ENCODE results near the gene GLO1.

Gene GLO1

DNA sequence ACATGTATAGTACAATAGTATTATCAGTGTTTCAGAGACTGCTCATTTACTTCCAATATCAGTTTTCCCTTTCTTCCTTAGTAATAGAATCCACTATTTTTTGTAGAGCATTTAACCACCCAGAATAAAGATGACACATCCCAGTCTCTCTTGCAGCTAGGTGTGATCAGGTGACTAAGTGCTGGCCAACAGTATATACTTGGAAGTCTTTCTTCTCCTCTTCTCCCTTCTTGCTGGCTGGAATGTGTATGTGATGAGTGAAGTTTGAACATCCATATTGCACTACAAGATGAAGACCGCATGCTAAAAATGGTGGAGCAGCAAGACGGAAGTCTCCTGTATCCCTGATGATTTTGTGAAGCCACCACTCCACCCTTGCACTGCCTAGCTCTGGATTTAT is 48.7 kb downstream of the GLO1 start:
- H3K4me3 ChIP-seq (ENCODE audit: low read depth, low read length) = no peak overlapping the region
- no peak for DNase-seq (ENCODE audit: low read depth)
- TF ChIP-seq, protein P1, sequence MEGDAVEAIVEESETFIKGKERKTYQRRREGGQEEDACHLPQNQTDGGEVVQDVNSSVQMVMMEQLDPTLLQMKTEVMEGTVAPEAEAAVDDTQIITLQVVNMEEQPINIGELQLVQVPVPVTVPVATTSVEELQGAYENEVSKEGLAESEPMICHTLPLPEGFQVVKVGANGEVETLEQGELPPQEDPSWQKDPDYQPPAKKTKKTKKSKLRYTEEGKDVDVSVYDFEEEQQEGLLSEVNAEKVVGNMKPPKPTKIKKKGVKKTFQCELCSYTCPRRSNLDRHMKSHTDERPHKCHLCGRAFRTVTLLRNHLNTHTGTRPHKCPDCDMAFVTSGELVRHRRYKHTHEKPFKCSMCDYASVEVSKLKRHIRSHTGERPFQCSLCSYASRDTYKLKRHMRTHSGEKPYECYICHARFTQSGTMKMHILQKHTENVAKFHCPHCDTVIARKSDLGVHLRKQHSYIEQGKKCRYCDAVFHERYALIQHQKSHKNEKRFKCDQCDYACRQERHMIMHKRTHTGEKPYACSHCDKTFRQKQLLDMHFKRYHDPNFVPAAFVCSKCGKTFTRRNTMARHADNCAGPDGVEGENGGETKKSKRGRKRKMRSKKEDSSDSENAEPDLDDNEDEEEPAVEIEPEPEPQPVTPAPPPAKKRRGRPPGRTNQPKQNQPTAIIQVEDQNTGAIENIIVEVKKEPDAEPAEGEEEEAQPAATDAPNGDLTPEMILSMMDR (IDR thresholded peaks at IDR 0.05; ENCODE audit: low read depth, low read length, missing control alignments) = no peak
- in situ Hi-C loops (cut with HindIII; ENCODE audit: low sequenced_read_pairs) = no loop called here

DNA sequence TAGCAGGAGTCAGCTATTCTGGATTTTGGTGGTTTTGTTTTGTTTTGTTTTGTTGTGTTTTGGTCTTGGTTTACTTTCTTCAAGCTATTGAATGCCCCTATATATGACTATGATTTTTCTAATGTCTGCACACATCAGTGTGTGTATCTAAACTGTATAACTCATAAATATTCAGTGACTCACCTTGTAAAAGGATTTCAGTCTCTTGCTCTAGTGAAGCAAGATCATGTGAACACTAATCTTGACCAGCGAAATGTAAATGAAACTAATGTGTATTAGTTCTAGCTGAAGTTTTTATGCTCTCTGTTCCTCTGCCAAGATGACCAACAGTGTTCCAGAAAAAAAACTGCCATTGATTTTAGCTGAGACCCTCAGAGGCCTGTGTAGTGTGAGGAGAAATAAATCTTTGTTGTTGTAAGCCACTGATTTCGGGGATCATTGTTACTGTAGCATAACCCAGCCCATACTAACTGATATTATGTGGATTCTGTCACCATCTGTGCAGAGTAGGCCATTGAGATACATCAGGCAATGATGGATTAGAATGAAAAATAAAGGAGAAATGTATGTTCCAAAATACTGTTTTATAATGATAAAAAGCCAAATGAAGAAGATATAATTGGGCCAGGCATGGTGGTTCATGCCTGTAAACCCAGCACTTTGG is 51.7 kb downstream of the GLO1 start:
- in situ Hi-C loops (cut with HindIII; ENCODE audit: low sequenced_read_pairs) = no loop called here
- H3K4me3 ChIP-seq (ENCODE audit: low read depth, low read length) = no peak overlapping the region
- DNase-seq (ENCODE audit: low read depth) = no peak
- TF ChIP-seq, protein P1 (IDR thresholded peaks at IDR 0.05; ENCODE audit: low read depth, low read length, missing control alignments) = no peak

DNA sequence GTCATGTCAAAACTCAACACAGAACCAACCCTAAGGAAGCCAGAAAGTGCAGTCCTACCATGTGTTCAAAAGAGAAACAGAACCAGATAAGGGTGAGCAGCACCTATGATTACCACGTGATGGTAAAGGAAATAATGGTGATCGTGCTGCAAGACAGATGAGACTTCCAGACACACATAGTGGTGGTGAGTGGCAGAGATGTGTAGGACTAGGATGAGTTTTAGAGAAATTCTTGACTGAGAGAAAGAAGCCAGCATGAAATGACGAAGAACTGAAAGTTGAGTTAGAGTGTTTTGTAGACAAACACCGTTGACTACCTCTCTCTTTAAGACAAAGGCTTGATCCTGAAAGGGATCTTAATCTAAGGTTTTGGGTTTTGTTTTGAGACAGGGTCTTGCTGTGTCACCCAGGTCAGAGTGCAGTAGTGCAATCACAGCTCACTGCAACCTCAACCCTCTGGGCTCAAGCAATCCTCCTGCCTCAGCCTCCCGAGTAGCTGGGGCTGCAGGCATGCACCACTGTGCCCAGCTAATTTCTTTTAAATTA is 52.7 kb downstream of the GLO1 start:
- DNase-seq (ENCODE audit: low read depth) = no peak
- in situ Hi-C loops (cut with HindIII; ENCODE audit: low sequenced_read_pairs) = no loop called here
- H3K4me3 ChIP-seq (ENCODE audit: low read depth, low read length) = no peak overlapping the region
- TF ChIP-seq, protein P1 (IDR thresholded peaks at IDR 0.05; ENCODE audit: low read depth, low read length, missing control alignments) = no peak

DNA sequence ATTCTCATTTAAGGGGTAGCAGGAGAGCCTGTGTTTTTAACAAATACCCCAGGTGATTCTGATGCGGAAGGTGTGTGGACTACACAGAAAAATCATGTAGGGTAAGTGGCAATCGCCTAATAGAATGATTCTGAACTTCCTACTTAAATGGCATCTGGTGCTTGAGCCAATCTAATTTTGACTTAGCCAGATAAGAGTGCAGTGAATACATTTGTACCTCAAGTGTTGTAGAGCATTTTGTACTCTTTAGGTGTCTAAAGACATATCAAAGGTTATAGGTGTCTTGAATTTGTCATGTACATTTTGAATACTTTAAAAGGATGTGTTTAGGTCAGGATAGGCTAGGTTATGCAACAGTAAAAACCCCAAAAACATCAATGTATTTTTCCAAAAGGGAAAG is 53.2 kb downstream of the GLO1 start:
- TF ChIP-seq, protein P1 (IDR thresholded peaks at IDR 0.05; ENCODE audit: low read depth, low read length, missing control alignments) = no peak

DNA sequence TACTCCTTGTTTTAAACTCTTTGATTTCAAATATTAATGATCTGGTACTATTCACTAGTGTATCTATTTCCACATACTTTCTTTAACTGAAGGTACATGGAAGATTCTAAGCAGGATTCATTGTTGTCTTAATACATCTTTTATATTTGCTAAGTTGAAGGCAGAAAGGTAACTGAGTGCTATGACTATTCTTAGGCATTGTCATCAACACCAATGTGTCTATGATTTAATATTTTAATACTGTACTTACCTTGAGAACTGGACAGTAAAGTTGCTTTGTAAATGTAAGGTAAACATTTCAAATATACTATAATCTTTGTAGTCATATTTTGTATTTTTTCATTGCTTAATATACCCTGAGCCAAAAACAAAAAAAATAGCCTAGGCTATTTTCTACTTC is 54.3 kb downstream of the GLO1 start:
- H3K4me3 ChIP-seq (ENCODE audit: low read depth, low read length) = no peak overlapping the region
- in situ Hi-C loops (cut with HindIII; ENCODE audit: low sequenced_read_pairs) = no loop called here
- TF ChIP-seq, protein P1 (IDR thresholded peaks at IDR 0.05; ENCODE audit: low read depth, low read length, missing control alignments) = no peak
- DNase-seq (ENCODE audit: low read depth) = no peak

More for the DNA sequence above, 53.2 kb downstream of the GLO1 start:
- in situ Hi-C loops (cut with HindIII; ENCODE audit: low sequenced_read_pairs) = no loop called here
- H3K4me3 ChIP-seq (ENCODE audit: low read depth, low read length) = no peak overlapping the region
- DNase-seq (ENCODE audit: low read depth) = no peak

DNA sequence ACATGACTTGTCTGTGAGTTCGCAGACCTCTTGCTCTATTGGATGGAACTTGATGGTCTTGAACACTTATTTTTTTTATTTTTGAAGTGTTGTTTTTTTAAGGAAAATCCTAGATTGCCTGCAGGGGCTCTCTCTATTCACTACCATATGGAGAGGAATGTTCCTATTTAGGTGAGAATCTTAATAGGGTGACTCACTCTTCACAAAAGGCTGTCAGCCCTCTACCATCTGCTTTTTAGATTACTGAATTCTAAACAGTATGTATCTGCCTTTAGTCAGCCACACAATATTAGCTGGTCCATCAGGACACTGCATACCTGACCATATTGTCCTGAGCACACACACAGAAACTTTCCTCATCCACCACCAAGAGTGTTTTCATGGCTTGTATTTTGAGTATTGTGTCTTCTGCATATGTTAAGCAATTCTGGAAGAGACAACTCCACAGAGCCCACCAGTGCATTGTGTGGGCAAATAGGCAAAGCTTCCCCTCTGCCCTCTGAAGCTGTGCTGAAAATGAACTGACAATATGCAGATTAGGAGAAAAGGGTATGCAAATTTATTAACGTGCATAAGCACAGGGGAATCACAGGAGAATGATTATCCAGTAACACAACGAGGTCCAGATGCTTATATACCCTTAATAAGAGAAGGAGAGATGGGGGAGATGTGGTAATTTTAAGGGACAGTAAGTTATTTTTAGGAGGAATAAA is 56.6 kb downstream of the GLO1 start:
- in situ Hi-C loops (cut with HindIII; ENCODE audit: low sequenced_read_pairs) = no loop called here
- peak; percentile 15 for DNase-seq (ENCODE audit: low read depth)
- TF ChIP-seq, protein P1 (IDR thresholded peaks at IDR 0.05; ENCODE audit: low read depth, low read length, missing control alignments) = no peak
- H3K4me3 ChIP-seq (ENCODE audit: low read depth, low read length) = no peak overlapping the region
